Hematopoietic multipotent progenitor cell treated with erythropoietin and hydrocortisone succinate and interleukin-3 and kit ligand, for 15 days (in vitro differentiated cells): ENCODE measurements around the gene MRGPRG.
"Not testable (repeated sequence)": the region's sequence is repeated elsewhere in the genome, so short reads cannot be mapped to it uniquely, and the experiment has no call there.

Experiments
- DNase-seq: peaks from one replicate; pipeline ENCODE4 v3.0.0-alpha.2; 2015; ENCODE audit warnings: low spot score

MRGPRG gene

DNA sequence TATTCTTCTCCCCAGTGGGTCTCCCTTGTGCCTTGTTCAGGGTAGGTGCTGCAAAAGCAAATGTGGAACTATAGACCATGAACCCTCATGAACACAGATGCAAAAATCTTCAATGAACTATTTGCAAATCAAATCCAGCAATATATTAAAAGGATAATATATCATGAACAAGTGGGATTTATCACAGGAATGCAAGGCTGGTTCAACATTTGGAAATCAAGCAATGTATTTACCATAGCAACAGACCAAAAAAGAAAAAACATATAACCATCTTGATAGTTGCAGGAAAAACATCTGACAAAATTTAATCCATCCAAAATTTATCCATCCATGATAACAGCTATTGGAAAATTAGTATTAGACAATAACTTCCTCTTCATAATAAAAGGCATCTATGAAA, 42.1 kb downstream of the MRGPRG start:
- no peak for DNase-seq

GRCh38 chr11:3175194-3175593, 43.4 kb downstream of the MRGPRG start:
- no peak for DNase-seq

DNA sequence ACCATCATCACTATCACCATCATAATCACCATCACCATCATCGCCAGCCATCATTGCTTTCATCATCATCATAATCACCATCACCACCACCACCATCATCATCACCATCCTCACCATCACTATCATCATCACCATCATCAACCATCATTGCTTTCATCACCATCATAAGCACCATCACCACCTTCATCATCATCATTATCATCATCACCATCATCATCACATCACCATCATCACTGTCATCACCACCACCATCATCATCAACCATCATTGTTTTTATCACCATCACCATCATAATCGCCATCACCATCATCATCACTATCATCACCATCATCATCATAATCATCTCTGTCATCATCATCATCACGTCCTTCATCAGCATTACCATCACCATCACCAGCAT, 44.2 kb downstream of the MRGPRG start:
- DNase-seq, result no peak

DNA sequence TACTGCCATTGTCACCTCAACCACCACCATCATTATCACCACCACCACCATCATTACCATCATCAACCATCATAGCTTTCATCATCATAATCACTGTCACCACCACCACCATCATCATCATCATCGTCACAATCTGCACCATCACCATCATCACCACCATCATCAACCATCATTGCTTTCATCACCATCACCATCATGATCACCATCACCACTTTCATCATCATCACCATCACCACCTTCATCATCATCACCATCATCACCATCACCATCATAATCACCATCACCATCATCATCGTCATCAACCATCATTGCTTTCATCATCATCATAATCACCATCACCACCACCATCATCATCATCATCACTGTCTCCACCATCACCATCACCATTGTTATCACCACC, 44.8 kb downstream of the MRGPRG start:
- no peak for DNase-seq

GRCh38 chr11:3171931-3172560, 46.6 kb downstream of the MRGPRG start:
- no peak for DNase-seq

GRCh38 chr11:3170756-3171650, 47.6 kb downstream of the MRGPRG start:
- DNase-seq, result no peak

- no peak for DNase-seq
Measured at GRCh38 chr11:3170044-3170755, 48.4 kb downstream of the MRGPRG start.

DNA sequence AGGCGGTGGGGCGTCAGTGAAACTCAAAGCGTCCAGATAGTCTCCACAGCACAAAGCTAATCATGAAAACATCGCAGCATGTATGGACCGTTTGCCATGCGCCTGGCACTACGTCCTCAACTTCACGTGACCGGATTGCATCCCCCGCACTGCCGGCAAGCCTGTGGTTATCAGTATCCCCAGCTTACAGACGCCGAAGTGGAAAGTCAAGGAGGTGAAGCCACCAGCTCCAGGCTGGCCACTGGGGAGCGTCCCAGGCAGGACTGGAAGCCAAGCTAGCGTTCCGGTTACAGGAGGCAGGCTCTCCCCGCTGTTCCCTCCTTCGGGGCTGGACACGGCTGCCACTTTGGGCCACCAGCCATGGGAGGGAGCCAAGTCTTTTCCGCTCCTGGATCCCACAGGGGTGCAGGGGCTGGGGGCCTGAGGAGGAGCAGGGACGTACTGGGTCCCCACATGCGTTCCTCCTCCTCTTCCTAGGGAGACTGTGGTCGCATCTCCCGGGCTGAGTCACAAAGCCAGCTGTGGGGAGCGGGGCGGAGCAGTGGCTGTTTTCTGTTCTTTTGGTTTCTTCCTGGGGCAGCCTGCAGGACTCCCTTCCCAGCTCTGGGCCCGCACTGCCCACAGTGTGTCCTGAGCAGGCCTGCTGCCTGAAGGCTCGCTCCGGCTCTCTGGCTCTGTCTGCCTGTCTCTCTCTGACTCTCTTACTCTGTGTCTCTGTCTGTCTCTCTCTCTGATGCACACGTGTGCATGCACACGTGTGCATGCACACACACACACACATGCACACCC, 49.2 kb downstream of the MRGPRG start:
- DNase-seq, result peak; percentile 39

GRCh38 chr11:3168742-3169254, 49.8 kb downstream of the MRGPRG start:
- not testable (repeated sequence) for DNase-seq
